KG1 (cell line): ENCODE measurements around the gene S100A6.
"Not testable (repeated sequence)": the region's sequence is repeated elsewhere in the genome, so short reads cannot be mapped to it uniquely, and the experiment has no call there.

ENCODE experiments used
- DNase-seq: peaks from one replicate; lab custom pipeline; 2025; lab: John Stamatoyannopoulos, UW

S100A6 gene

GRCh38 chr1:153535242-153536011 lies at the start of gene S100A6:
Gene S100A6, minus strand, starts transcription at chr1:153535991. Its CDS starts 652 bp downstream, at chr1:153535339.
- no peak for DNase-seq

GRCh38 chr1:153585006-153585405 lies 49.2 kb upstream of the S100A6 start:
- DNase-seq = no peak

- DNase-seq = no peak
Observed at GRCh38 chr1:153583976-153584375, 48.2 kb upstream of the S100A6 start.

DNA sequence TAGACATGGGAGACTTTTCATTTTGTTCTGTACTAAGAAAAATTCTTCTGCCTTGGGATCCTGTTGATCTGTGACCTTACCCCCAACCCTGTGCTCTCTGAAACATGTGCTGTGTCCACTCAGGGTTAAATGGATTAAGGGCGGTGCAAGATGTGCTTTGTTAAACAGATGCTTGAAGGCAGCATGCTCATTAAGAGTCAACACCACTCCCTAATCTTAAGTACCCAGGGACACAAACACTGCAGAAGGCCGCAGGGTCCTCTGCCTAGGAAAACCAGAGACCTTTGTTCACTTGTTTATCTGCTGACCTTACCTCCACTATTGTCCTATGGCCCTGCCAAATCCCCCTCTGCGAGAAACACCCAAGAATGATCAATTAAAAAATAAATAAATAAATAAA lies 47.7 kb upstream of the S100A6 start:
- not testable (repeated sequence) for DNase-seq

DNA sequence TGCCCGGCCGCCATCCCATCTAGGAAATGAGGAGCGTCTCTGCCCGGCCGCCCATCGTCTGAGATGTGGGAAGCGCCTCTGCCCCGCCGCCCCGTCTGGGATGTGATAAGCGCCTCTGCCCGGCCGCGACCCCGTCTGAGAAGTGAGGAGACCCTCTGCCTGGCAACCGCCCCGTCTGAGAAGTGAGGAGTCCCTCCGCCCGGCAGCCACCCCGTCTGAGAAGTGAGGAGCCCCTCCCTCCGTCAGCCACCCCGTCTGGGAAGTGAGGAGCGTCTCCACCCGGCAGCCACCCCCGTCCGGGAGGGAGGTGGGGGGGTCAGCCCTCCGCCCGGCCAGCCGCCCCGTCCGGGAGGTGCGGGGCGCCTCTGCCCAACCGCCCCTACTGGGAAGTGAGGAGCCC lies 47.0 kb upstream of the S100A6 start:
- not testable (repeated sequence) for DNase-seq

- DNase-seq = no peak
Observed at GRCh38 chr1:153578936-153579335, 43.1 kb upstream of the S100A6 start.

- no peak for DNase-seq
Observed at GRCh38 chr1:153578490-153578889, 42.7 kb upstream of the S100A6 start.

GRCh38 chr1:153577624-153578051 lies 41.8 kb upstream of the S100A6 start:
- no peak for DNase-seq

DNA sequence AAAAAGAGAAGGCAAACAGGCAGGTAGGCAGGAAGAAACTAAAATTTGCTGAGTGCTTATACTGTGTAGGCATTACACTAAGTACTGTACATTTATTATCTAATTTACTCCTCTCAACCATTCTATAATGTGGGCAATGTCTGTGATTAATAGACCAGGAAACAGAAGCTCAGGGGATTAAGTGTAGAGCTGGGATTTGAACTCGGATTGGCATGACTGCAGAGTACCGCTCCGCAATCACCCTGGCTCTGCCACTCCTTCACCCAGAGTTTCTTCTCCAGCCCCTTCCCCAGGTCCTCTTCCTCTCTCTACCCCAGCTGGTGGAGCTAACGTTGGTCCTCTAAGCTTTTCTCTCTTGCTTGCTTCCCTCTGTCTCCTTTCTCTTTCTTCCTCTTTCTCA lies 41.3 kb upstream of the S100A6 start:
- no peak for DNase-seq

GRCh38 chr1:153575497-153575896 lies 39.7 kb upstream of the S100A6 start:
- DNase-seq = not testable (repeated sequence)

GRCh38 chr1:153575081-153575491 lies 39.3 kb upstream of the S100A6 start:
- DNase-seq = not testable (repeated sequence)

- no peak for DNase-seq
Observed at GRCh38 chr1:153573351-153573750, 37.6 kb upstream of the S100A6 start.

DNA sequence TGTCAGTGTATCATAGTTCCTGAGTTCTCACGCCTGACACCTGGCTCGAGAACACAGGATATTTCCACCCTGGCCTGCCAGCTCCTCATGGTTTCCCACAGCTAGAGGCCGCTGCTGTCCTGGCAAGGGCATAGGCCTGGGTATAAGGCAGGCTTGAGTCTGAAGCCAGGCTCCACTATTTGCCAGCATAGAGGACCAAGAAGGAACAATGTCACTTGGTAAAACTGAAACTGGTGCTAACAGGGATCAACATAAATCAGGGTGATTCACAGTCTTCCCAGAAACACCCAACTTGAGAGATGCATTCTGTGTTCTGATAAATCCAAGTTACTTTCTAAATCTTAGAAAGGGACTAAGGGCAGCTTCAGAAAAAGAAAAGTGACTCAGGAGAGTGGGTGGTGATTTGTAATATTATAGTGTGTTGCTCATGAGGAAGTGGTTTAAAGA lies 36.8 kb upstream of the S100A6 start:
- DNase-seq = peak; percentile 20

DNA sequence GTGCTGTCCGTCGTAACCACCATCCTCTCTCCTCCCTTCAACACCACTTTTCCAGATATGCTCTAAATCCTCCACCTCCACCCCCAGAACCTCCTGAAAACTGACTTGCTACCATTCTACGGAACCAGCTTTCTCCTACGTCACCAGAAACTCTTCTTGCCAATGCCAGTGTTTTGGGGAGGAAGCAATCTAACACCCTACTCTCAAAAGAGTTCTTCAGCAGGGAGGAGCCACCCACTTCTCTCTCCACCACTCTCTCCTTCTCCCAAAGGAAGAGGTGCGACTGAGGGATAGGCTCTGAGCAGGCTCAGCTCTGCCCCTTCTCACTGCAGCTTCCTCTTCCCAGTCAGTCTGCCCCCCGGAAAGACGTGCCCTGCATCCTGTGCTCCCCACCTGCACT lies 35.9 kb upstream of the S100A6 start:
- DNase-seq = no peak

DNA sequence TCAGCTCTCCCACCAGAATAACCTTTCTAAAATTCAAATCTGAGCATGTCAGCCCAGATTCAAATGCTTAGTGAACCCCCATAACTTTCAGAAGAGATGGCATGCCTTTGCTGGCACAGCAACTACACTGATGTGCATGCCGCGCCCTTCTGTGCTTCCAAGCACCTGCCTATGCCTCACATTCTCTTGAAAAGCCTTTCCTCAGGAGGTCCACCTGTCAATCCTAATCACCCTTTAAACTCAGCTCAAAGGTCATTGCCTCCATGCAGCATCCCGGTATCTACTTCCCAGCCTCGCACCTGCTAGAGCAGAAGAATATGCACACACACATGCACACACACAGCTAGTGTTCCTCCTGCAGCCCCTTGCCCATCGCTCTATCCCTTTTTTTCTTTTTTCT lies 35.1 kb upstream of the S100A6 start:
- no peak for DNase-seq

DNA sequence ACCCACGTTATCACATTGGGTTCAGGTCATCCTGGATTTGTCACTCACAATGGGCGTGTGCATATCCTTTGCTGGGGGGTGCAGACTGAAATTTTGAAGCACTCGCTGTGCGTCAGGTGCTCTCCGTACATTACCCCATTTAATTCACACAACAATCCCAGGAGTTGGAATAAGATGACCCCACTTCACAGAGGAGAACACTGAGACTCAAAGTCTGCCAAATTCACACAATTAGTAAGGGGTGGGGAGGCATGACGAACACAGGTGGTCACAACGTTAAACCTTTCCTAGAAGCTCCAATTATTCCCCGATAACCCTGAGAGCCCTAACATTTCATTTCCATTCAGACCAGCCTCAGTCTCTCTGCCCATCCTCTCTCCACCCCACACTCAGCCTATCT lies 33.7 kb upstream of the S100A6 start:
- no peak for DNase-seq

DNA sequence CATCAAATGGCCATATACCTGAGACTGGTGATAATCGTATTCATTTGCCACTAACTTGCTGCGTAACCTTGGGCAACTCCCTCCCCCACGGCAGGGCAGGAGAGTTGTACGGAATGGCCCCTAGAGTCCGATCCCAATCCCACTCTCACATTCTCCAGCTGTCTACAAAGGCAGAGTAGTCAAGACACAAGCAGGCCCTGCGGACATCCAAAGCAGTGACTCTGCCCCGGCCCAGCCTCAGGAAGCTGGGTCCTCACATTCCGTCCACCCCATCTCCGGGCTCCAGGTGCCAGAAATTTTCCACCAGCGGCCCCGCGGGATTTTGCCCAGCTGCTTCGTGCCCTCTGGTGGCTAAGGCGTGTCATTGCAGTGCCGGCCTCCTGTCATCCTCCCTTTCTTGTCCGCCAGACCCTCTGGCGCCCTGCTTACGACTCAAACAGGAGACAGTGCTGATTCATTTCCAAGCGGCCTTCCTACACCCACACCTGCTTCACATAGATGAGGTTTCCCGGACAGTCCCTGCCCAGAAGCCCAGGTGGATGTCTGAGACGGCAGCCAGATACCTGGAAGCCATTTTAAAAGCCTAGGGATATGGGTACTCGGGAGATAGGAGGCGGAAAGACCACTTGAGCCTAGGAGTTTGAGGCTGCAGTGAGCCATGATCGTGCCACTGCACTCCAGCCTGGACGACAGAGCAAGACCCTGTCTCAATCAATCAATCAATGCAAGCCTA lies 32.7 kb upstream of the S100A6 start:
- DNase-seq = peak; percentile 34

GRCh38 chr1:153567621-153568366 lies 32.0 kb upstream of the S100A6 start:
- DNase-seq = no peak

- peak; percentile 53 for DNase-seq
Observed at GRCh38 chr1:153566414-153567371, 30.9 kb upstream of the S100A6 start.

DNA sequence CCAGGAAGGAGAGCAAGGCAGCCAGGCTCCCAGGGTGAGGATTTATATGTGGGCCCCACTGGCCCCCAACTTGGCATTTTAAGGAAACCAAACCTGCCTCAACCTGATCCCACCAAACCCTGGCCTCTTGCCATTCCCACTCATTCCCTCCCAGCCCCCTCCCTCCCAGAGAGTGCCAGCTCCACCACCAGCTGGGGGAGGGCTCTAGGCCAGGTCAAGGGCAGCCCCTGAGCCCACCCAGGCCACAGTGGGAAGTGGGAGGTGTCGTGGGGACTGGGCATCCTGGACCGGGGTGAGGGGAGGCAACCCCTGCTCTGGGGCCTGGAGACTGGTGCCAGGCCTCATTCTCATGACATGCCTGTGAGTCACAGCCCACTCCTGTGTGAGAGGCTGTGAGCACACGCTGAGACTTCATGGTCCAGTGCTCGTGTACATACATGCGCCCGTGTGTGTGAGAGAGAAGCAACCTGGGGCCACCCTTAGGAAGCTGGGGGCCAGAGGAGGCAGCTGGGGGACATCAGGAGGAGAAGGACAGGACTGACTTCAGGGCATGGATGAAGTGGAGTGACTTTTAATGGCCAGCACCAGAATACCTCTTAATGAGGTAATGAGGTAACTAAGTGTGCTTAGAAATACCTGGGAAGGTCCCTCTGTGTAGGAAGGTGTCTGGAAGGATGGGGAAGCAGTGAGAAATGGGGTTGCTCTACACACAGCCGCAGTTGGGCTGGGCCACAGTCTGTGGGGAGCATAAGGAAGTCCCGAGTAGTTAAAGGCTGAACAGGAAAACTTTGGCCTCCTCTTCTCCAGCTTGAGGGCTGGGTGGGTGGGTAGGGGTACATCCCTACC lies 30.0 kb upstream of the S100A6 start, which contains the start of gene S100A2:
Gene S100A2, minus strand, starts transcription at position 316 of the 846 bp plus-strand sequence. CDS start 1,967 bp downstream, outside the sequence.
- peak; percentile 58 for DNase-seq
